NCI-H146 treated with DMSO at 0.1 percent for 48 hours (cell line): ENCODE results near the gene SCAPER.
"Not testable (repeated sequence)": the region's sequence is repeated elsewhere in the genome, so short reads cannot be mapped to it uniquely, and the experiment has no call there.

Experiments
- DNase-seq: peaks from one replicate; lab custom pipeline; 2025; ENCODE audit not compliant: unreplicated experiment; lab: John Stamatoyannopoulos, UW

The SCAPER gene

GRCh38 chr15:76439542-76439941 lies 465.6 kb downstream of the SCAPER start:
- DNase-seq, result no peak

- no peak for DNase-seq
Observed at GRCh38 chr15:76433798-76434400, 471.2 kb downstream of the SCAPER start.

GRCh38 chr15:76433036-76433435 lies 472.1 kb downstream of the SCAPER start:
- not testable (repeated sequence) for DNase-seq

- DNase-seq, result no peak
Observed at GRCh38 chr15:76432604-76433003, 472.5 kb downstream of the SCAPER start.

DNA sequence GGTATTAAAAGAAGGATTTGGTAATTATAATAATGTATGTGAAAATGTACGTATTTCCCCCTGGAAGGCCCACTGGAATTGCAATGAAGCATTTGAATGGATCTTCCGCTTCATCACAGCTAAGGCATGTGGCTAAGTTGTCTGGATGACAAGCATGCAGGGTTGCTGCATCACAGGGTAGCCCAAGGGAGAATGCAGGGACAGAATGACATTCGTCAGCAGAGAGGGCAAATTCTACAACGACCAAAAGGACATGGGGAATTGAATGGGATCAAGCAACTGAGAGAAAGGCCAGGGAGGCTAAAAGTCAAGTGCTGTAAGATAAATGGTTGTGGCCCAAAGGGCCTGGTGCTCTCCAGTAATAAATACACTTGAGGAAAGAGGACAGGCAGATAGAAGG lies 473.2 kb downstream of the SCAPER start:
- DNase-seq, result no peak

- not testable (repeated sequence) for DNase-seq
Observed at GRCh38 chr15:76430711-76431110, 474.4 kb downstream of the SCAPER start.

- no peak for DNase-seq
Observed at GRCh38 chr15:76429661-76430060, 475.5 kb downstream of the SCAPER start.

DNA sequence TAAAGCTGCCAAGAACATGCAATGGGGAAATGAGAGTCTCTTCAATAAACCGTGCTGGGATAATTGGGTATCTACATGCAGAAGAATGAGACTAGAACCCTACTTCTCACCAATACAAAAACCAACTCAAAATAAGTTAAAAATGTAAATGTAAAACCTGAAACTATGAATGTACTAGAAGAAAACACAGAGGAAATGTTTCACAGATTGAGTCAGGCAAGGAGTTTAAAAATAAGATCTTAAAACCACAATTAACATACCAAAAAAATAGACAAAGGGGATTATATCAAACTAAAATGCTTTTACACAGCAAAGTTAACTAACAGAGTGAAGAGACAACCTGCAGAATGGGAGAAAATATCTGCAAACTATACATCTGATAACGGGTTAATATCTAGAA lies 478.2 kb downstream of the SCAPER start:
- no peak for DNase-seq

DNA sequence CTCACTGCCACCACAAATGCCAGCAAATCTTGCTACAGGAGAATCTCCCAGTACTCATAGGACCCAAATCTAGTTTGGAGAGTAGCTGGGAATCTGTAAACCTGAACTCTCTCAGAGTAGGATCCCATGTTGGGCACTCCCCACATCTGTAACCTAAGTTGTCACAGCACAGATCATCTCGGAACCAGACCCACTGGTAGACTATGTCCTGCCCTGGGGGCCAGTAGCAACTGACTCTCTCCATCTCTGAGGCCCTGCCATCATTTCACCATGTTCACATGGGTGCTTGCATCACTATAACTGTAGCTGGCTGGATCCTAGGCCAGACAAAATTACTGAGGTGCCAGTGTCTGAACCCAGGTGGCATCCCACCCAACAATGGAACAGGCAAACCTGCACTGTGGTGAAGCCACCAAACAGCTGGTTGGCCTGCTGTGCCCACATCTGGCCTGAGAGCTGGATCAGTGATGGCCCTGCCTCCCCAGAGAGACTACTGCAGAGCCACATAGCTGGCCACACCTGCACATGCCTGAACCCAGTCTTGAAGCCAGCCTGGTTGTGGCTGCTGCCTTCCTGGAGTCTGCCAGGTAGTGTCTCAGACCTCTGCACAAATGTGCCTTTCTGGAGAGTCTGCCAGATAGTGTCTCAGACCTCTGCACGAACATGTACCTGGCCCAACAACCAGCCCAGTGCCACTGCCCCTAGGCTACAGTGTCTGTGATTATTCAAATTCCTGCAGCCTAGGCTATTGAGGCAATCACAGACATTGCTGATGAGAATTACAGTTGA lies 486.6 kb downstream of the SCAPER start:
- no peak for DNase-seq

- no peak for DNase-seq
Observed at GRCh38 chr15:76401285-76401684, 503.9 kb downstream of the SCAPER start.

GRCh38 chr15:76398317-76399104 lies 506.6 kb downstream of the SCAPER start:
- DNase-seq, result peak; percentile 11

DNA sequence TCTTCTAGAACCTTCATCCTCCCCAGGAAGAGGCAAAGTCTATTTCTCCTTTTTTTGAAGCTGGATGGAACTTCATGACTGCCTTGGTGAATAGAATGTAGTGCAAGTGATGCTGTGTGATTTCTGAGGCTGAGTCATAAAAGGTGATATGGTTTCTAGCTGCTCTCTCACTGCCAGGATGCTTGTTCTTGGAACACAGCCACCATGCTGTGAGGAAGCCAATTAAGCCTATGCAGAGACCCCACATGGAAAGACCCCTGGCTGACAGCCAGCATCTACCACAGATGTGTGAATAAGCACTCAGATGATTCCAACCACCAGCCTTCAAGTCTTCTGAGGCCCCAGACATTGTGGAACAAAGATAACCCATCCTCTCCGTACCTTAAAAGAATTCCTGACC lies 511.5 kb downstream of the SCAPER start:
- DNase-seq, result peak; percentile 16

DNA sequence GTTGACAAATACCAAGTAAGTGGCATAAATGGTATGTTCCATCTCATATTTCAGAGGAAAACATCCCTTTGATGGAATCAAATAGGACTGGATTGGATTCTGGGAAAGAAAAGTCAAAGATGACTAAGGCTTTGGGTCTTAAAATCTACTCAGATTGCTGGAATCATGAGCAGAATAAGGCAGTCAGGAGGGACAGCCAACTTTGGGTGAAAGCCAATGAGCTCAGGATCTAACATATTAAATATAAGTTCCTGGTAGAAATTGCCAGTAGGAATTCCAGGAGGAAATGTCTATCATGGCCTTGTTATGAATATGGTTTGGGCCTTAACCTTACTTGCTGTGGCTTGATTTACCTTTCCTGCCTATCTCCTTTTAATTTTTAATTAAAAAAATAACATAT lies 513.3 kb downstream of the SCAPER start:
- no peak for DNase-seq

DNA sequence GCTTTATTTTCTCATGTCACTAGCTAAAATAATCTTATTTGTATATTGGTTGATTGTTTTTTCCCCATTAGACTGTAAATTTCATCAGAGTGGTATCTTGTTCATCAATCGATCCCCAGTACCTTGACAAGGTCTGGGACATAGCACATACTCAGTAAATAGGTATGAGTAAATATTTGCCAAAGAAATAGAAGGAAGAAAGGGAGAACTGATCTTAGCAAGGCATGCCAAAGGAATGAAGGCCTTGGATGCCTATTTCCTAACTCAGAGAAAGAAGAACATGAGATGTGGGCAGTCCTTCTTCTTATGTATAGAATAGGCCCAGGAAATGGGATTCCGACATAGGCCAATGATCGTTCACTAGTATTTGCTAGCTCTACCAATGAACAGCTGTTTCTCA lies 513.8 kb downstream of the SCAPER start:
- DNase-seq, result no peak

DNA sequence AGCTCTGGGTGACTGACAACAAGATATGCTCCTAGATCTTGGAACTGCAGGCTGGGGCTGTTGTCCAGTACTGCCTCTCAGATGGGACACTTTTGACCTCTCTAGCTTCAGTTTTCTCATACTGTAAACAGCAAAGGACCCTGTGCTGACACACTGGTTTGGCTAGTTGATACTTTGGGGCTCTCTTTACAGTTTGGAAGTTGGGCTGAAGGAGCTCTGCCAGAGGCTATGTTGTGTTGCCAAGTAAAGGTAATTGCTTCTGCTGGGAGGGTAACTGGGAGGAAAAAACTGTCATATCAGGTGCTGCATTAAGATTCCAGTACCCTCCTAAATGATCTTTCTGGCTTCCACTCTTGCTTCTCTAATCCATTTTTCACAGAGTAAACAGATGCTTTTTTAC lies 514.6 kb downstream of the SCAPER start:
- DNase-seq, result no peak

GRCh38 chr15:76386926-76387325 lies 518.2 kb downstream of the SCAPER start:
- DNase-seq, result no peak

DNA sequence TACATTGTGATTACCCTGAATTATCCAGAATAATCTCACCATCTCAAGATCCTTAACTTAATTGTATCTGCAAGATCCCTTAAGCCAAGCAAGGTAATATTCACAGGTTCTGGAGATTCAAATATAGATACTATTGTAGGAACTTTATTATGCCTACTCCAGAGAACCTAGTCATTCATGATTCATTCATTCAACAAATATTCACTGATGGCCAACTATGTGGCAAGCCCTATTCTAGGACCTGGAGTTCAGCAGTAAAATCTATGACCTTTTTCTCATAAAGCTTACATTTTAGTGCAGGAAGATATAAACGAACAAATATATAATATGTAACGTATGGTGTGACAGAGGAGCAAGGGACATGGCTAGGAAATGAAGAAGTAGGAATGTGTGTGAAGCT lies 519.0 kb downstream of the SCAPER start:
- DNase-seq, result no peak

DNA sequence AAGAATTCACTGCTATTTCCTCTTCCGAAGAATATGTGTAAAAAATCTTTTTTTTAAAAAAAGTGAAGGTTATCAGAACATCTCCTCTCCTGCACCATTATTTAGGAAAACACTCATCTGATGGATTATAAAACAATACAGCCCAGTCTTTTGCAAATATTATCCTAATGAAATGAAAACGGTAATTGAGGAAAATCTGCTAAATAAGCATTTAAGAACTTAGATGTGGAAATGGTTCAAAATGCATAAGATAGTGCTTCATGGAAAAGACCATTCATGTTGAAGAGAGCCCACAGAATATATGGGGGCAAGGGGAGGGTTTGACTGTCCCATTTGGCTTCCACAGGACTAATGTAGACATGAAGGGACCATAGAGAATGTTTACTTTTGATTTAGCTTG lies 520.7 kb downstream of the SCAPER start:
- no peak for DNase-seq

GRCh38 chr15:76382987-76383728 lies 522.0 kb downstream of the SCAPER start:
- no peak for DNase-seq

- no peak for DNase-seq
Observed at GRCh38 chr15:76381366-76381765, 523.8 kb downstream of the SCAPER start.

GRCh38 chr15:76380249-76380648 lies 524.9 kb downstream of the SCAPER start:
- no peak for DNase-seq
